Upper lobe of right lung (tissue), 1 donor: Measurements from ENCODE around the gene MED15. TPM values are rescaled to one million over a fixed set of nuclear protein-coding genes. Genes with fewer than 3 reads are reported as not detected.

Experiments
- ATAC-seq: fragments of 200-7000 bp; cut with Tn5 transposase; one replicate; pipeline ENCODE4 v1.9.1; 2020; ENCODE audit warnings: mild to moderate bottlenecking, moderate library complexity
- DNase-seq: peaks from one replicate; pipeline ENCODE4 v3.0.0-alpha.2; 2020
- H3K27ac ChIP-seq: fragments of 200-600 bp; one replicate; pipeline ENCODE4 v1.8.0; 2022
- H3K27me3 ChIP-seq: fragments of 200-600 bp; one replicate; pipeline ENCODE4 v1.8.0; 2022; ENCODE audit warnings: mild to moderate bottlenecking
- H3K36me3 ChIP-seq: fragments of 200-600 bp; one replicate; pipeline ENCODE4 v1.8.0; 2022
- H3K4me1 ChIP-seq: fragments of 200-600 bp; one replicate; pipeline ENCODE4 v1.8.0; 2022
- H3K4me3 ChIP-seq: fragments of 200-600 bp; one replicate; pipeline ENCODE4 v1.8.0; 2022; ENCODE audit warnings: mild to moderate bottlenecking
- H3K9me3 ChIP-seq: fragments of 200-600 bp; one replicate; pipeline ENCODE4 v1.8.0; 2022
- intact Hi-C: fragments of 100-400 bp; cut with DNase I; formaldehyde crosslinking; loops from one replicate; pipeline ENCODE4 v1.11.0; 2022
- total RNA-seq: library from RNA; stranded (reverse); fragmentation: NEBNext Ultra II Directional; extraction: Animal tissue kit (Norgen Biotek cat#: 25700); gene quantifications from one replicate; pipeline ENCODE4 v1.2.1, GENCODE V29; 2021
- TF ChIP-seq, protein P1 (sequence below): fragments of 200-600 bp; IDR thresholded peaks from one replicate; pipeline ENCODE4 v1.8.0; 2022; ENCODE audit warnings: antibody characterized with exemption
- donor health status: DM: no; HTN: yes; CAD: no; lungs with severe emphysema.

The MED15 gene
- total RNA-seq, 1 donor from 2014 or later, result 96.9 TPM

DNA sequence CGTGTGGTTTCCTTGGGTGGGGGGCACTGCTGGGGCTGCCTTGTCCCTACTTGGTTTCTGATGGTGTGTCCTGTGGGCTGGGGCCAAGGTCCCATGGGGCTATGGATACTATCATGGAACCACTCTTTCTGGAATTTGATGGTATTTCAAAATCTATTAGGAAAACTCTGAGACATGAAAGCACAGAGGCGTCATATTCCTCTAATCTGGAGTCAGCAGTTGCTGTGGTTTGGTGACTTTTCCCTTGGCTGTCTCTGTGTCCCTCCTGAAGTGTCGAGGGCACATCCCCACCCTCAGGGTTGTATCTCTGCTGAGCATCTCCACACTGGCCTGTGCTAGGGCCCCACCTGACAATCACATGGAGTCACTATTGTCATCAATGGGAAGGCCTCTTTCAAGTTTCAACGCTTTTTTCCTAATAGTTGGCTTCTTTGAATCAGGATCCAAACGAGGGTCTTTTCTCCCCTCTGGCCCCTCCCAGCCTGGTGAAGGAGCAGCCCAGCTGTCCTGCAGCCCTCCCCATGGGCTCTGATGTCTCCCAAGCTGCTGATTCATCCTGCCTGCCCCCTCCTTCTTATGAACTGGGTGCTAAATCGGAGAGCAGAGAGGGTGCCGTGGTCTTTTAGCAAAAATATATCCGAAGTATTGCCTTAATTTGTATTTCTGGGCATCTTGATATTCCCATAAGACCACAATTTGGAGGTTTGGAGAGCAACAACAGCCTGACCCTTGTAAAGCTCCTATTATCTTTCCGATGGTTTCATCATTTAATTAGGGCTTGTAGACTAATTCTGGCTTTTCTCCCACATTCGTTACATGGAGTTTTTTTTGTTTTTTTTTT lies 38.5 kb downstream of the MED15 start:
- H3K27me3 ChIP-seq, result no peaks in the 10 kb centered on the region
- peaks cover 20% of the 10 kb centered on the region for H3K36me3 ChIP-seq
- TF ChIP-seq, protein P1, sequence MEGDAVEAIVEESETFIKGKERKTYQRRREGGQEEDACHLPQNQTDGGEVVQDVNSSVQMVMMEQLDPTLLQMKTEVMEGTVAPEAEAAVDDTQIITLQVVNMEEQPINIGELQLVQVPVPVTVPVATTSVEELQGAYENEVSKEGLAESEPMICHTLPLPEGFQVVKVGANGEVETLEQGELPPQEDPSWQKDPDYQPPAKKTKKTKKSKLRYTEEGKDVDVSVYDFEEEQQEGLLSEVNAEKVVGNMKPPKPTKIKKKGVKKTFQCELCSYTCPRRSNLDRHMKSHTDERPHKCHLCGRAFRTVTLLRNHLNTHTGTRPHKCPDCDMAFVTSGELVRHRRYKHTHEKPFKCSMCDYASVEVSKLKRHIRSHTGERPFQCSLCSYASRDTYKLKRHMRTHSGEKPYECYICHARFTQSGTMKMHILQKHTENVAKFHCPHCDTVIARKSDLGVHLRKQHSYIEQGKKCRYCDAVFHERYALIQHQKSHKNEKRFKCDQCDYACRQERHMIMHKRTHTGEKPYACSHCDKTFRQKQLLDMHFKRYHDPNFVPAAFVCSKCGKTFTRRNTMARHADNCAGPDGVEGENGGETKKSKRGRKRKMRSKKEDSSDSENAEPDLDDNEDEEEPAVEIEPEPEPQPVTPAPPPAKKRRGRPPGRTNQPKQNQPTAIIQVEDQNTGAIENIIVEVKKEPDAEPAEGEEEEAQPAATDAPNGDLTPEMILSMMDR, result no peak
- H3K9me3 ChIP-seq, result no peaks in the 10 kb centered on the region
- peaks cover 19% of the 10 kb centered on the region for H3K4me1 ChIP-seq
- intact Hi-C loops, result no loop called here
- DNase-seq (no peak), ATAC-seq (no peak)
- no peak overlapping the region for H3K4me3 ChIP-seq
- no peak overlapping the region for H3K27ac ChIP-seq

DNA sequence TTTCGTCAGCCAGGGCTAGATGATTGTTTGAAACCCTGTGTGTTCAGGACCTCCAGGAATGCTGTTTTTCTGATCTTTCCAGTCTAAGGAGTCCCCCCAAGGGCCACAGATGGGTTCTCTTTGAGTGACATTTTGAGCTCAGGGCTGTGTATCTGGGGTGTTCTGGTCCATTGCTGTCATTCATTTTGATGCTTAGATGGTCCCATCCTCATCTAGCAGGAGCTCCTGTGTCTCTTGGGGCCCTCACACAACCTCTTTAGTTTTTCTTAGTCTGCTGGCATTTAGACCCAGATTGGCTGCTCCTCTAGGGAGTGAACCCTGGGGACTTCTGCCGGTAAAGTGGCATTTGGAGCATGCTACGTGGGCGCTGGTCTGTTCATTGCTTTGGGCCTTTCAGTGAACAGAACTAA lies 39.1 kb downstream of the MED15 start:
- no peak for ATAC-seq
- Histone ChIP-seq H3K27ac (no peak overlapping the region), H3K4me1 (peaks cover 25% of the 10 kb centered on the region)

DNA sequence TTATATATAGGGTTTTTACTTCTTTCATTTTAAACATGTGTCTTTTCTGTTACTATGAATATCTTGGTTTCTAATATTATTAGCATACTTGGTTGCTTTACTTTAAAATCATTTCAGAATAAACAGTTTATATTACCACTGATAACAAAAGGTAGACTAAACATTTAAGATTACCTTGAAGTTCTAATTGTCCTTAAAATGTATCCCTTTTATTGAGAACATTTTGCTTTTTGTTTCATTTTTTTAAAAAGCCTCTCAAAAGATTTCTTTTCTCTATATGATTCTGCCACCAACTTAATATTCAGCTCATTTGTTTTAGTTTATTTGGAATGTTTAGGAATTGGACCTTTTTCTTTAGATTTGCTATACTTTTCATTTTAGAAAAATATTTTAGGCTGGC lies 39.6 kb downstream of the MED15 start:
- peaks cover 30% of the 10 kb centered on the region for H3K4me1 ChIP-seq
- no peaks in the 10 kb centered on the region for H3K27me3 ChIP-seq
- no peak for DNase-seq
- no peaks in the 10 kb centered on the region for H3K9me3 ChIP-seq
- intact Hi-C loops, result no loop called here
- H3K4me3 ChIP-seq, result no peak overlapping the region
- no peak for ATAC-seq
- peaks cover 20% of the 10 kb centered on the region for H3K36me3 ChIP-seq
- TF ChIP-seq, protein P1, result no peak
- H3K27ac ChIP-seq, result no peak overlapping the region

More for the DNA sequence above, 39.1 kb downstream of the MED15 start:
- no peaks in the 10 kb centered on the region for H3K9me3 ChIP-seq
- no peaks in the 10 kb centered on the region for H3K27me3 ChIP-seq
- intact Hi-C loops, result no loop called here
- DNase-seq, result no peak
- H3K36me3 ChIP-seq, result peaks cover 20% of the 10 kb centered on the region
- H3K4me3 ChIP-seq, result no peak overlapping the region
- TF ChIP-seq, protein P1, result no peak

GRCh38 chr22:20548806-20549205 lies 41.4 kb downstream of the MED15 start:
- DNase-seq (no peak), ATAC-seq (no peak)
- Histone ChIP-seq H3K4me3 (no peak overlapping the region), H3K4me1 (peaks cover 48% of the 10 kb centered on the region), H3K9me3 (no peaks in the 10 kb centered on the region), H3K27ac (peak overlapping the region; percentile 86), H3K36me3 (peaks cover 27% of the 10 kb centered on the region), H3K27me3 (no peaks in the 10 kb centered on the region)
- TF ChIP-seq, protein P1, result no peak
- intact Hi-C loops, result no loop called here

- H3K27ac ChIP-seq, result peak overlapping the region; percentile 86
- H3K36me3 ChIP-seq, result peaks cover 27% of the 10 kb centered on the region
- no peaks in the 10 kb centered on the region for H3K9me3 ChIP-seq
- H3K4me3 ChIP-seq, result no peak overlapping the region
- DNase-seq (no peak), ATAC-seq (peak; percentile 4)
- TF ChIP-seq, protein P1, result no peak
- no peaks in the 10 kb centered on the region for H3K27me3 ChIP-seq
- intact Hi-C loops, result no loop called here
- H3K4me1 ChIP-seq, result peaks cover 53% of the 10 kb centered on the region
Observed at GRCh38 chr22:20549232-20549841, 41.9 kb downstream of the MED15 start.
